NCI-H748 (cell line): ENCODE measurements around the gene HCRTR1.

ENCODE experiments used
- DNase-seq: peaks from one replicate; lab custom pipeline; 2025; ENCODE audit not compliant: unreplicated experiment; lab: John Stamatoyannopoulos, UW

HCRTR1 gene

GRCh38 chr1:31596737-31597097 lies 20.8 kb upstream of the HCRTR1 start:
- no peak for DNase-seq

DNA sequence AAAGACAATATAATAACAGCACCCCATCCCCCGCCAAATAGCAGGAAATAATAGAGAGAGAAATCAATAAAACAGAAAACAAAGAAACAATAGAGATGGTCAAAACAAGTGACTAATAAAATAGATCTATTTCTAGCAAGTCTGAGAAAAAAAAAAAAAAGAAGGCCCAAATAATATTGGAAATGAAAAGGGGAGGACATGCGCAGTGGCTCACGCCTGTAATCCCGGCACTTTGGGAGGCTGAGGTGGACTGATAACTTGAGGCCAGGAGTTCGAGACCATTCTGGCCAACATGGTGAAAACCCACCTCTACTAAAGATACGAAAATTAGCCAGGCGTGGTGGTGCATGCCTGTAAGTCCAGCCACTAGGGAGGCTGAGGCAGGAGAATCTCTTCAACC lies 18.5 kb upstream of the HCRTR1 start:
- DNase-seq, result no peak

GRCh38 chr1:31600641-31601040 lies 16.8 kb upstream of the HCRTR1 start:
- DNase-seq, result no peak

- no peak for DNase-seq
These were observed 15.4 kb upstream of the HCRTR1 start for GRCh38 chr1:31602081-31602480.

DNA sequence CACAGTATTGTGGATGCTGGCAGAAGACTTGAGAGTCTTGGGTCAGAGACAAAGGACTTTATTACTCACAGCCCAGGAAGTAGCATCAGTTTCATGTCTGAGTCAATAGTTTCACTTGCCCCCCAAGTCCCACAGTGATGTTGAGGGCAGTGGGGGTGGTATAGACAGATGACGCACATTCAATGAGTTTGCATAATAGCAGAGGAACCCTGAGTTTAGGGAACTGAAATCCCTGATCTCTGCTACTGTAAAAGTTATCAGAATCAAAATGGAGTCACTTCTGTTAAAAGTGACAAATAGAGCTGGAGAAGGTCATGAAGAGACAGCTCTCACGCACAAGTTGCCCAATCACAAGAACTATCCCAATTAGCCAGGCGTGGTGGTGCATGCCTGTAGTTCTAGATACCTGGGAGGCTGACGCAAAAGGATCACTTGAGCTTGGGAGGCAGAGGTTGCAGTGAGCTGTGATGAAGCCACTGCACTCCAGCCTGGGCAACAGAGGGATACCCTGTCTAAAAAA lies 11.5 kb upstream of the HCRTR1 start:
- DNase-seq, result no peak

DNA sequence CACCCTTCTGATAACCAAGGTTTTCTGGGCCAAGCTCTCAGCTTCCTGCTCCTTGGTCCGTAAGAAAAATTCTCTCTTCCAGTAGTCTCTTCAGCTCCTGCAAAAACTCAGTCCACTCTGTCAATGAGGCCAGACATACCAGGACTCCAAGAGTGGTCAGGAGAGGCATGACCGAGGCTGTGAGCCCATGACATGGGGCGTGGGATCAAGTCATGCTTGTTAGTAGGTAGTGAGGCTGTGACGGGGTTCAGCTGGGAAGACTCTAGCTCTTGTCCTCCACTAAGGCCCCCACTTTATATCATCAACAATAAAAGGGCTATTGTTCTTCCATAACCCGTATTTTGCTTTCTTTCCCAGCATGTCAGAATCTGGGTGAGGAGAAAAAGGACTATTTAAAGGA lies 10.1 kb upstream of the HCRTR1 start:
- no peak for DNase-seq

DNA sequence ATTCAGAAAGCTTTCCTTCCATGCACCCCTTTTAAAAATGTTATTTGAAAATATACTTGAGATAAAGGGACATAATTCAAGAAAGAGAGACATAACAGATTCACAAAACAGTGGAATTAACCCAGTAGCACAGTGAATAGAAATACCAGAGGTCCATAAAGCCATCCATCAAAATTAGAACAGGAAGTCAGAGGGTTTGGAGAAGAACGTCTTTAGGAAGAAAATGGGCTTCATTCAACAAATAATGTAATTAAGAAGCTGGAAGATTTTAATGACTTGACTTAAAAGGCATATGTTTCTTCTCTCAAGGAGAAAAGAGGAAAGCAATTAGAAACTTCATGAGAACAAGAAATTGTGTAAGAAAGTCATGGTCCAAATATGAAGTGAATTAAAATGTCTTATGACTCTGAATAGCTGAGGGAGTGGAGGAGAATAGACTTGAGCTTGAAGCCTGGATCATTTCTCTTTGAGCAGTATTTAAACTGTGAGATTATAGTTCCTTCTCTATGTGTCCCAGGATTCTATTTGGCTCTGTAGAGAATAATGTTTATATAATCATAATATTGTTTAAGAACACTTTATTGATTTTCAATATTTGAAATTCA lies 7.9 kb upstream of the HCRTR1 start:
- no peak for DNase-seq

DNA sequence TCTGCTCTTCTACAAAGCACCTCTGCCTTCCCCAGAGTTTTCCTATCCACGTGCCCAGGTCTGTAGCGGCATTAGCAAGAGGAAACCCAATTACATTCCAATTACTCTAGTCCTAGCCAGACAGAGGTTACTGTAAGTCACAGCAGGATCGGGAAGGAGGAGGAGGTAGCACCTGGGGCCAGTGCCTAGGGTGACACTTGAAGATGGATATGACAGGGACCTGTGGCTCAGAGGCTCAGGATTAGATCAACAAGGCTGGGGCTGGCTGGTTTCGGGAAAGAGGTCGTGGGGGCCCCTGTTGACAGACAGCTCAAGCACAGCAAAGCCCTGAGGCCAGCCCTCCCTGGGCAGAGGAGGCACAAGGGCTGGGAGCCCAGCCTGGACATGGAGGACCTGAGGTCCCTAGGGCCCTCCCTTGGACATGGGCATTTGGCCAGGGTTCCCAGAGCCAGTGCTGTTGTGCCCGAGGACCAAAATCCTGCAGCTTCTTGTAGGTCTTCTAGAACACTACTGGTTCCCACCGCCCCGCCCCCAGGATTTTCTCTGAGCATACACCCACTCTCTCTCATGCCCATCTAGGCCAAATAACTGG lies 3.0 kb upstream of the HCRTR1 start:
- DNase-seq, result no peak

- no peak for DNase-seq
These were observed 2.1 kb upstream of the HCRTR1 start for GRCh38 chr1:31615414-31615813.

DNA sequence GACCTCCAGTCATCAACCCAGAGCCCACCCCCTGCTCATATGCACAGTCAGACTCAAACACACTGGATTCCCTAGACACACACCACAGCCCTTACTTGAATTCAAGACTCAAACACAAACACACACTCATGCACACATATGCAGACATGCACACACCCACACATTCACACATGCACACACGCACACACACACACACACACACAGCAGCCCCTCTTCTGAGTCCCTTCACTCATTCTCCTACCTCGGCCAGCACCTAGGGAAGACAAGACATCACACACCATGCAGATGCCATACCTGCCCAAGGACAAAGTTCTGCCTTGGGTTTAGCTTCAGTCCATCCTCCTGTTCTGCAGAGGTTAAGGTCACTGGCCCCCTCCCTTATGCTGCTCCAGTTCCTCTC lies 1.6 kb upstream of the HCRTR1 start:
- DNase-seq, result no peak

DNA sequence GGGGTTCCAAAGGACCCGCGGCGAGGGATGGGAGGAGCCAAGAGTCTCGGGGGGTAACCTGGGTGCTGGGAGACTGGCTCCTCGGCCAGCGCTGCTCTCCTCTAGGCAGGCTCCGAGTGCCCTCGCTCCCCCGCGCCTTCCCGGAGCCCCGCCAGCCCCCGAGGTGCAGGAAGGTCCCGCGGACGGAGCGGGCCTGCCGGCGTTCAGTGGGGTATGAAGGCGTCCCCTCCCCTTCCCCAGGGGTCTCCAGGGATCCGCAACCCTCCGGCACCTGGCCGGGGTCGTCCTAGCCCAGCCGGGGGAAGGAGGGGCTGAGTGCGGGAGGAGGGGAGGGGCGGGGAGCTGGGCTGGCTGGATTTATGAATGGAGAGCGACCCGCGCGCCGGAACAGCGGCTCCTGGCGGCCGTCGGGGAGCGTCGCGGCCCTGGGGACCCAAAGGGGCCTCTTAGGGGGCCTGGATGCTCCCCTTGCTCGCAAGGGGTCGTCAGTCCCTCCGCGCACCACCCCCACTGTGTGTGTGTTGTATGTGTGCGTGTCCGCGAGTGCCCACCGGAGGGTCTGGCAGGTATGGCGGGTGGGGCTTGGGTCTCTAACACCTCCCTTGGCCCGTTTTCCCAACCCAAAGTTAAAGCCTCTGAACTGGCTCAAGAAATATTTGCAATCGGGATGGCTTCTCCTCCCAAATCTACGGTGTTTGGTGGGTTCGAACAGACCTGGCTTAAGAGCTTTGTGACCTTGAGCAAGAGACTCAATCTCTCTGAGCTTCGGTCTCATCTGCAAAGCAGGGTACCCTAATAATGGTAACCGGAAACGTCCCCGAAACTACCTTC lies 642 bp downstream of the HCRTR1 start:
- peak; percentile 49 for DNase-seq

GRCh38 chr1:31618916-31619846 lies 1.7 kb downstream of the HCRTR1 start:
- DNase-seq, result no peak

DNA sequence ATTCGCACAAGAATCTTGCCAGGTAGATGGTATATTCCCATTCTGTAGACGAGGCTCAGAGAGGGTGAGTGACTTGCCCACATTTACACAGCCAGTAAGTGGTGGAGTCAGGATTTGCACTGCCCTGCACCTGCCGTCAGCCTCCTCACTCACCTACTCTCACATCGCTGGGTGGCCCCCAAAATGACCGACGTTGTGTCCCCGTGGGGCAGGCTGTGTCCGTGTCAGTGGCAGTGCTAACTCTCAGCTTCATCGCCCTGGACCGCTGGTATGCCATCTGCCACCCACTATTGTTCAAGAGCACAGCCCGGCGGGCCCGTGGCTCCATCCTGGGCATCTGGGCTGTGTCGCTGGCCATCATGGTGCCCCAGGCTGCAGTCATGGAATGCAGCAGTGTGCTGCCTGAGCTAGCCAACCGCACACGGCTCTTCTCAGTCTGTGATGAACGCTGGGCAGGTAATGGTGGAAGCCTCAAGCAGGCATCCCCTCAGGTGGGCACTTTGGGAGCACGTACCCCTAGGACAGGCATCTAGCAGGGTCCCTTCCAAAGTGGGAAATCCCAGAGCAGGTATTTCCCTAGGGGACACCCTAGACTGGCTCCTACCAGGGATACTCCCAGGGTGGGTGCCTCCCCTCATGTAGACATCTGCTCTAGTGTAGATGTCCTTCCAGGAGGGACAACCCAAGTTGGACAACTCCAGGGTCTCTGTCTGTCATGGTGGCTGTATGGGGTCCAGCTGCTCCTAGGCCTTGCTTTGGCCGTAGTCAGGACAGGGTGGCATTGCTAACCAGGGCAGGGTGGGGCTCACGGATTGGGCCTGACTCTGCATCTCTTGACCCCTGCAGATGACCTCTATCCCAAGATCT lies 3.4 kb downstream of the HCRTR1 start:
- no peak for DNase-seq

DNA sequence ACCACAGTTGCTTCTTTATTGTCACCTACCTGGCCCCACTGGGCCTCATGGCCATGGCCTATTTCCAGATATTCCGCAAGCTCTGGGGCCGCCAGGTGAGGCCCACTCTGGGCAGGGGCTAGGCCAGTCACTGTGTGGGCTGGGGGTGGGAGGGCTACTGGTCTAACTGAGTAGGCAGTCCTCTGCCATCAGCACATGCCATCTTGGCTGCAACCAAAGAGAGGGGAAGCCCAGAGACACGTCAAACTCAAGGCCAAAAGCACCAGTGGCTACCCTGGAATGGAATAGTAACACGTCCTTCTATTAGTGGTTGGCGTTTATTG lies 4.0 kb downstream of the HCRTR1 start:
- no peak for DNase-seq

GRCh38 chr1:31621847-31622730 lies 4.6 kb downstream of the HCRTR1 start:
- DNase-seq, result no peak

DNA sequence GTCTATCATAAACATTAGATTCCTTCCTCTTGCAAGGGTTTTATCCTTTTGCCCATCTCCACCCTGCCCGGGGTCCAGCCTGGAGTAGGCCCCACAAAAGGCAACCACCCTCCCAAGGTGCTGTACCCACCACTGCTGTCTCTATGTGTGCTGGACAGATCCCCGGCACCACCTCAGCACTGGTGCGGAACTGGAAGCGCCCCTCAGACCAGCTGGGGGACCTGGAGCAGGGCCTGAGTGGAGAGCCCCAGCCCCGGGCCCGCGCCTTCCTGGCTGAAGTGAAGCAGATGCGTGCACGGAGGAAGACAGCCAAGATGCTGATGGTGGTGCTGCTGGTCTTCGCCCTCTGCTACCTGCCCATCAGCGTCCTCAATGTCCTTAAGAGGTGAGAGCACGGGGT lies 5.9 kb downstream of the HCRTR1 start:
- no peak for DNase-seq

- no peak for DNase-seq
These were observed 6.8 kb downstream of the HCRTR1 start for GRCh38 chr1:31624309-31624708.

- DNase-seq, result no peak
These were observed 7.4 kb downstream of the HCRTR1 start for GRCh38 chr1:31624731-31625514.
